ENCODE data around the gene SLC47A2.

- TF ChIP-seq CTCF (IDR thresholded peaks at IDR 0.05): peak; percentile 24 to 62 (median 33)
- peak; percentile 93 to 95 for TF ChIP-seq POLR2A (IDR thresholded peaks at IDR 0.05)
- TF ChIP-seq EP300 (IDR thresholded peaks at IDR 0.05): peak; percentile 54 to 97
Observed at GRCh38 chr17:19648475-19649273, 67.7 kb downstream of the SLC47A2 start, which contains the start of gene ALDH3A2.
